HT1080 (cell line): ENCODE results near the gene BMPR1B. TPM values are rescaled to one million over a fixed set of nuclear protein-coding genes. Genes with fewer than 3 reads are reported as not detected.
A peak's percentile ranks its signal among the peaks of the same experiment; 100 is the strongest.

Experiments
- DNase-seq: peaks from one replicate; pipeline ENCODE4 v3.0.0-alpha.2; 2015; ENCODE audit warnings: low read depth
- total RNA-seq: library from RNA; depleted of rRNA; stranded (reverse); fragments of >200 nt; shearing (Covaris generic); gene quantifications from 2 replicates; pipeline ENCODE4 v1.2.3, GENCODE V29; 2014

Gene BMPR1B
- total RNA-seq, 1 experiment from 2014 or later, result 3.2 TPM

GRCh38 chr4:94947681-94948108 is 189.9 kb downstream of the BMPR1B start:
- no peak for DNase-seq

GRCh38 chr4:94954251-94954650 is 196.5 kb downstream of the BMPR1B start:
- DNase-seq, result no peak

GRCh38 chr4:94957030-94957429 is 199.3 kb downstream of the BMPR1B start:
- DNase-seq, result no peak

GRCh38 chr4:94959307-94959706 is 201.6 kb downstream of the BMPR1B start:
- DNase-seq, result no peak

GRCh38 chr4:94960708-94961107 is 203.0 kb downstream of the BMPR1B start:
- DNase-seq, result no peak

- no peak for DNase-seq
Measured at GRCh38 chr4:94961420-94961819, 203.7 kb downstream of the BMPR1B start.

GRCh38 chr4:94962484-94962883 is 204.7 kb downstream of the BMPR1B start:
- DNase-seq, result no peak

GRCh38 chr4:94965852-94966251 is 208.1 kb downstream of the BMPR1B start:
- no peak for DNase-seq

- no peak for DNase-seq
Measured at GRCh38 chr4:94968493-94968892, 210.7 kb downstream of the BMPR1B start.

- DNase-seq, result no peak
Measured at GRCh38 chr4:94970650-94971049, 212.9 kb downstream of the BMPR1B start.

- DNase-seq, result peak; percentile 33
Measured at GRCh38 chr4:94974773-94975172, 217.0 kb downstream of the BMPR1B start.

GRCh38 chr4:94976371-94977011 is 218.7 kb downstream of the BMPR1B start:
- peak; percentile 81 for DNase-seq

- DNase-seq, result peak; percentile 83
Measured at GRCh38 chr4:94978904-94979303, 221.1 kb downstream of the BMPR1B start.

GRCh38 chr4:94979621-94980020 is 221.9 kb downstream of the BMPR1B start:
- DNase-seq, result no peak

- no peak for DNase-seq
Measured at GRCh38 chr4:94995684-94996394, 238.1 kb downstream of the BMPR1B start.

GRCh38 chr4:95000076-95000648 is 242.4 kb downstream of the BMPR1B start:
- no peak for DNase-seq

- DNase-seq, result no peak
Measured at GRCh38 chr4:95004912-95005311, 247.2 kb downstream of the BMPR1B start.

- DNase-seq, result no peak
Measured at GRCh38 chr4:95007998-95008397, 250.2 kb downstream of the BMPR1B start.

GRCh38 chr4:95013236-95013635 is 255.5 kb downstream of the BMPR1B start:
- no peak for DNase-seq

GRCh38 chr4:95014068-95014467 is 256.3 kb downstream of the BMPR1B start:
- DNase-seq, result no peak

- no peak for DNase-seq
Measured at GRCh38 chr4:95017305-95018064, 259.7 kb downstream of the BMPR1B start.

GRCh38 chr4:95018785-95019184 is 261.0 kb downstream of the BMPR1B start:
- no peak for DNase-seq
